ENCODE results near the gene CHRD.
"Not testable (repeated sequence)": the region's sequence is repeated elsewhere in the genome, so short reads cannot be mapped to it uniquely, and the experiment has no call there.

The CHRD gene

DNA sequence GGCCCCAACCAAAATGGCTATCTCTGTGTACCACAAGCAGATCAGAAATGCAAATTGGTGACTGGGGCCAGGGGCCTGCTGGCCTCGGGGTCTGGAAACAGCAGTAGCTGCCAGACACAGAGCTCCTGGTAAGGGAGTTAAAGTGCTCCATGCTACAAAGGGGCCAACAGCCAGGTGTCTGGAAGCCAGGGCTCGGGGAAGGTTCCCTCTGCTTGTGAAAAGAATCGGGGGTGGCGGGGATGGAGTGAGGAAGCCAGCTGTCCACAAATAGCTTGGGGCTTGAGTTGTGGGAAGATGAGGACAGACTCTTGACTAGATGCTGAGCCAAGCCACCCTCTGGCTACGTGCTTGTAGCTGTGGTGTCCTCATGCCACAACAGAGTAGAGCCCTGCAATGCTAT is 39.3 kb downstream of the CHRD start:
- DNase-seq (ENCODE audit: low read depth), result no peak
- no peak for TF ChIP-seq CTCF (conservative IDR thresholded peaks at IDR 0.05; ENCODE audit: control insufficient read depth, insufficient read depth, low read depth, low read length)
- no peak overlapping the region for H3K4me3 ChIP-seq (ENCODE audit: control insufficient read depth, low read depth, low read length)

GRCh38 chr3:184423561-184423960 is 43.7 kb downstream of the CHRD start:
- H3K4me3 ChIP-seq (ENCODE audit: control insufficient read depth, low read depth, low read length), result no peak overlapping the region
- no peak for TF ChIP-seq CTCF (conservative IDR thresholded peaks at IDR 0.05; ENCODE audit: control insufficient read depth, insufficient read depth, low read depth, low read length)
- peak; percentile 30 for DNase-seq (ENCODE audit: low read depth)

DNA sequence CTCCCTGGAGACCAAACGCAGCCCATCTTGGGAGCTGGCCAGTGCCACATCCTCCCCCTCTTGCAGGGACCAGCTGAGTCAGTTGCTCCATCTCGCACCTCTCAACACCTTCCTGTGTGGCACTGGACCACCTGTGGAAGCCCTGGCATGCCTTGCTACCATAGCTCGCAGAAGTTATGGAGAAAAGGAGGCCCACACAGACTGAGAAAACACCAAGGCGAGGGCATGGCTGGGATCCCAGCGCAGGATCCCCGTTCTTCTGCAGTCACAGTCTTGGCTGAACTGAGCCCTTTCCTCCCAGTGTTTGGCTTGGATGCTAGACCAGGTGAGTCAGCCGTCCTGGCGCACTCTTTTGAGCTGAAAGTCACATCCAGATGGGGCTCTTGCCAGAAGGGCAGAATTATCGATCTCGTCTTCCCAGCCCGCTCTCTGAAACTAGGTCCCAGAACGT is 46.9 kb downstream of the CHRD start:
- no peak for TF ChIP-seq CTCF (conservative IDR thresholded peaks at IDR 0.05; ENCODE audit: control insufficient read depth, insufficient read depth, low read depth, low read length)
- no peak overlapping the region for H3K4me3 ChIP-seq (ENCODE audit: control insufficient read depth, low read depth, low read length)
- DNase-seq (ENCODE audit: low read depth), result peak; percentile 56

- no peak for TF ChIP-seq CTCF (conservative IDR thresholded peaks at IDR 0.05; ENCODE audit: control insufficient read depth, insufficient read depth, low read depth, low read length)
- no peak for DNase-seq (ENCODE audit: low read depth)
- no peak overlapping the region for H3K4me3 ChIP-seq (ENCODE audit: control insufficient read depth, low read depth, low read length)
Observed at GRCh38 chr3:184428561-184429175, 48.8 kb downstream of the CHRD start.

GRCh38 chr3:184429786-184430185 is 49.9 kb downstream of the CHRD start:
- no peak for DNase-seq (ENCODE audit: low read depth)
- no peak for TF ChIP-seq CTCF (conservative IDR thresholded peaks at IDR 0.05; ENCODE audit: control insufficient read depth, insufficient read depth, low read depth, low read length)
- H3K4me3 ChIP-seq (ENCODE audit: control insufficient read depth, low read depth, low read length), result no peak overlapping the region

GRCh38 chr3:184430940-184431339 is 51.1 kb downstream of the CHRD start:
- DNase-seq (ENCODE audit: low read depth), result no peak
- no peak overlapping the region for H3K4me3 ChIP-seq (ENCODE audit: control insufficient read depth, low read depth, low read length)
- TF ChIP-seq CTCF (conservative IDR thresholded peaks at IDR 0.05; ENCODE audit: control insufficient read depth, insufficient read depth, low read depth, low read length), result no peak

DNA sequence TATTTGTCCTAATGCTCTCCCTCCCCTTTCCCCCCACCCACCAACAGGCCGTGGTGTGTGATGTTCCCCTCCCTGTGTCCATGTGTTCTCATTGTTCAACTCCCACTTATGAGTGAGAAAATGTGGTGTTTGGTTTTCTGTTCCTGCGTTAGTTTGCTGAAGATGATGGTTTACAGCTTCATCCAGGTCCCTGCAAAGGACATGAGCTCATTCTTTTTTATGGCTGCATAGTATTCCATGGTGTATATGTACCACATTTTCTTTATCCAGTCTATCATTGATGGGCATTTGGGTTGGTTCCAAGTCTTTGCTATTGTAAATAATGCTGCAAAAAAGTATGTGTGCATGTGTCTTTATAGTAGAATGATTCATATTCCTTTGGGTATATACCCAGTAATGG is 53.3 kb downstream of the CHRD start:
- DNase-seq (ENCODE audit: low read depth); H3K4me3 ChIP-seq (ENCODE audit: control insufficient read depth, low read depth, low read length): not testable (repeated sequence)
